Measurements from ENCODE around the gene KATNA1. TPM values are rescaled to one million over a fixed set of nuclear protein-coding genes. Genes with fewer than 3 reads are reported as not detected.

Gene KATNA1
- total RNA-seq, 1 experiment from 2014 or later: 28.7 TPM

GRCh38 chr6:149551920-149552319, 96.6 kb downstream of the KATNA1 start:
- TF ChIP-seq, protein P1, sequence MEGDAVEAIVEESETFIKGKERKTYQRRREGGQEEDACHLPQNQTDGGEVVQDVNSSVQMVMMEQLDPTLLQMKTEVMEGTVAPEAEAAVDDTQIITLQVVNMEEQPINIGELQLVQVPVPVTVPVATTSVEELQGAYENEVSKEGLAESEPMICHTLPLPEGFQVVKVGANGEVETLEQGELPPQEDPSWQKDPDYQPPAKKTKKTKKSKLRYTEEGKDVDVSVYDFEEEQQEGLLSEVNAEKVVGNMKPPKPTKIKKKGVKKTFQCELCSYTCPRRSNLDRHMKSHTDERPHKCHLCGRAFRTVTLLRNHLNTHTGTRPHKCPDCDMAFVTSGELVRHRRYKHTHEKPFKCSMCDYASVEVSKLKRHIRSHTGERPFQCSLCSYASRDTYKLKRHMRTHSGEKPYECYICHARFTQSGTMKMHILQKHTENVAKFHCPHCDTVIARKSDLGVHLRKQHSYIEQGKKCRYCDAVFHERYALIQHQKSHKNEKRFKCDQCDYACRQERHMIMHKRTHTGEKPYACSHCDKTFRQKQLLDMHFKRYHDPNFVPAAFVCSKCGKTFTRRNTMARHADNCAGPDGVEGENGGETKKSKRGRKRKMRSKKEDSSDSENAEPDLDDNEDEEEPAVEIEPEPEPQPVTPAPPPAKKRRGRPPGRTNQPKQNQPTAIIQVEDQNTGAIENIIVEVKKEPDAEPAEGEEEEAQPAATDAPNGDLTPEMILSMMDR (conservative IDR thresholded peaks at IDR 0.05; ENCODE audit: low read depth, low read length): no peak
- TF ChIP-seq EZH2 (IDR thresholded peaks at IDR 0.05; ENCODE audit: borderline replicate concordance, low read depth, low read length, poor library complexity, severe bottlenecking): no peak
- intact Hi-C loops (cut with micrococcal nuclease; ENCODE audit: unreplicated experiment): no loop called here
- Histone ChIP-seq H3K27me3 (replicated peaks; ENCODE audit: insufficient read depth, low read depth, low read length, poor library complexity) (peaks cover 4% of the 10 kb centered on the region), H3K4me1 (ENCODE audit: insufficient read depth, low read length, poor library complexity, severe bottlenecking) (no peaks in the 10 kb centered on the region), H3K9me3 (ENCODE audit: low read depth, low read length, poor library complexity, severe bottlenecking) (no peaks in the 10 kb centered on the region), H3K4me3 (ENCODE audit: low read depth, low read length, poor library complexity, severe bottlenecking) (no peak overlapping the region), H3K36me3 (ENCODE audit: insufficient read depth, low read length, poor library complexity, severe bottlenecking) (no peaks in the 10 kb centered on the region), H3K27ac (ENCODE audit: low read depth, low read length, poor library complexity, severe bottlenecking) (no peak overlapping the region)
- DNase-seq (ENCODE audit: low spot score): no peak
- BruUV-seq (replicated peaks): no TSS peak
- CTCF ChIA-PET: no interaction called here
- POLR2A ChIA-PET (ENCODE audit: low non-redundant PET): no interaction called here

DNA sequence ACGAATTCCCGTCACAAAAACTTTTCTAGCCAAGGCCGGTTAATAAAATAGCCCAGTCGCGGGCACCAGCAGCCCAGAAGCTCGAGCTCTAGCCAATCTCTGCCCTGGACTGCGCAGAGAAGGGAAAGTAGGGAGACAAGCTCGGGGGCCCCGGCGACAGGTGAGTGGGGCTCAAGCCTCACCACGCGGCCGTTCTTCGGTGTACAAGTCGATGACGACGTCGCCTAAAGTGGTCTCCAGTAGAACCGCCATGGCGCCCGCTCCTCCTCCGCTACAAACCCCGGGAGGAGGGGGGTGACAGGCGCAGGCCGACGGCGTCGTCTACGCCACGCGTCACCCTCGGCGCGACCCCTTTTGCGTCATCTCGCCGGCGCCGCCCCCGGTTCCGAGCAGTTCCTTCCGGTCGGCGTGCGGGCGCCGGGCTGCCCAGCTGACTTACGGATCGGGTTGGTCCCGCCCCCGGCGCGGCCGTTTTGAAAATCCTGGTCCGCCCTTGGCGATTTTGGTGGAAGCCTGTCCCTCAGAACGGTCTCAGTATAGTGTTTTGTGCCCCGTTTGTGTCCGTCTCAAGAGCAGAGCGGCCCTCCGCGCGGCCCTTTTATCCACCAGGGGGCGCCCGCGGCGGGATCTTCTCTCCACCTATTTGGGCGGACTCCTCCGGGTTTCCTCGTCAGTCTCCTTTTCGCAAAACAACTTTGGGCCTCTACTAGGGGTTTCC, 102.6 kb downstream of the KATNA1 start, which contains the start of gene PPIL4:
Gene PPIL4 (minus strand): TSS at position 290 of the 718 bp plus-strand sequence. CDS start 38 bp downstream, at position 252.
- CTCF ChIA-PET: interaction anchor here (0.6 to 1.2 kb wide), 5 partner anchors 15 to 515 kb away, joined by 3 to 5 read pairs (median 4); no protein-coding TSS in a partner anchor
- TF ChIP-seq, protein P1 (conservative IDR thresholded peaks at IDR 0.05; ENCODE audit: low read depth, low read length): peak; percentile 98
- TF ChIP-seq EZH2 (IDR thresholded peaks at IDR 0.05; ENCODE audit: borderline replicate concordance, low read depth, low read length, poor library complexity, severe bottlenecking): no peak
- DNase-seq (ENCODE audit: low spot score): peak; percentile 96
- H3K27me3 ChIP-seq (replicated peaks; ENCODE audit: insufficient read depth, low read depth, low read length, poor library complexity): no peaks in the 10 kb centered on the region
- no peaks in the 10 kb centered on the region for H3K9me3 ChIP-seq (ENCODE audit: low read depth, low read length, poor library complexity, severe bottlenecking)
- peak within 1 kb of the TSS; percentile 82 for H3K4me3 ChIP-seq (ENCODE audit: low read depth, low read length, poor library complexity, severe bottlenecking)
- peak within 1 kb of the TSS; percentile 89 for H3K27ac ChIP-seq (ENCODE audit: low read depth, low read length, poor library complexity, severe bottlenecking)
- POLR2A ChIA-PET (ENCODE audit: low non-redundant PET): no interaction called here
- H3K36me3 ChIP-seq (ENCODE audit: insufficient read depth, low read length, poor library complexity, severe bottlenecking): peaks cover 1% of the 10 kb centered on the region
- H3K4me1 ChIP-seq (ENCODE audit: insufficient read depth, low read length, poor library complexity, severe bottlenecking): no peaks in the 10 kb centered on the region
- BruUV-seq (replicated peaks): no TSS peak
- intact Hi-C loops (cut with micrococcal nuclease; ENCODE audit: unreplicated experiment): loop anchor here (5.0 kb wide), 1 partner anchor 381 kb away; no protein-coding TSS in a partner anchor

DNA sequence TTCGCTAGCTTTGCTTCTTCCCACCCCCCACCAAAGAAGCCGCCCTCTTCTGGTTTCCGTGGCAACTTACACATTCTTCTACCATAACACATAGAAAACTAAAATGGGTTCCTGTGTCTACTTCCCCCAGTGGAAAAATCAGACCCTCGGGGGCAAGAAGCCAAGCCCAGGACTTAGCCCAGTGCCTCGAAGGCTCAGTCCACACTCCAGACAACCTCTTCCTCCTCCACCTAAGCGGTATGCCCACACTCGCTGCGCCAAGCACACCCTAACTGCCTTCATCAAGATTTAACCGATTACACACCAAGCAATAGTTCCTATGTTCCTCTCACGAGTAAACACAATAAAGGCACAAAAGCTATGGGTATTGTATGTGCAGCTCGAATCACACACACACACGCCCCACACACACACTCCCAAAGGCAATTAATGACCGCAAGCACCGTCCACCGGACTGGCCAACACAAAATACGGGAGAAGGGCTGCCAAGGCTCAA, 103.2 kb downstream of the KATNA1 start:
- H3K36me3 ChIP-seq (ENCODE audit: insufficient read depth, low read length, poor library complexity, severe bottlenecking): peaks cover 7% of the 10 kb centered on the region
- intact Hi-C loops (cut with micrococcal nuclease; ENCODE audit: unreplicated experiment): loop anchor here (5.0 kb wide), 1 partner anchor 382 kb away; no protein-coding TSS in a partner anchor
- H3K27me3 ChIP-seq (replicated peaks; ENCODE audit: insufficient read depth, low read depth, low read length, poor library complexity): no peaks in the 10 kb centered on the region
- H3K4me3 ChIP-seq (ENCODE audit: low read depth, low read length, poor library complexity, severe bottlenecking): peak overlapping the region; percentile 82
- POLR2A ChIA-PET (ENCODE audit: low non-redundant PET): no interaction called here
- TSS peak; percentile 68 for BruUV-seq (replicated peaks)
- peak; percentile 65 for DNase-seq (ENCODE audit: low spot score)
- H3K4me1 ChIP-seq (ENCODE audit: insufficient read depth, low read length, poor library complexity, severe bottlenecking): no peaks in the 10 kb centered on the region
- no peaks in the 10 kb centered on the region for H3K9me3 ChIP-seq (ENCODE audit: low read depth, low read length, poor library complexity, severe bottlenecking)
- H3K27ac ChIP-seq (ENCODE audit: low read depth, low read length, poor library complexity, severe bottlenecking): peak overlapping the region; percentile 89
- CTCF ChIA-PET: interaction anchor here (0.6 to 1.2 kb wide), 5 partner anchors 15 to 514 kb away, joined by 3 to 5 read pairs (median 4); no protein-coding TSS in a partner anchor
- no peak for TF ChIP-seq EZH2 (IDR thresholded peaks at IDR 0.05; ENCODE audit: borderline replicate concordance, low read depth, low read length, poor library complexity, severe bottlenecking)
- TF ChIP-seq, protein P1 (conservative IDR thresholded peaks at IDR 0.05; ENCODE audit: low read depth, low read length): 0 out of 2 replicates have a peak, but pooled peaks have one; percentile 27

Other genes with a start within 250 kb of the KATNA1 start
- 1.9 and 2.8 TPM in 2 replicates for gene SUMO4, start 248.5 kb downstream of the KATNA1 start, total RNA-seq (2021)
- 0.30 and 0.33 TPM in 2 replicates for gene ZC3H12D, start 163.7 kb downstream of the KATNA1 start, total RNA-seq (2021)
- gene PPIL4, start 102.7 kb downstream of the KATNA1 start, total RNA-seq (2021): 40.3 and 43.0 TPM in 2 replicates
- gene GINM1, start 82.3 kb downstream of the KATNA1 start, total RNA-seq (2021): 24.0 and 29.7 TPM in 2 replicates
- 35.2 and 39.6 TPM in 2 replicates for gene LATS1, start 69.4 kb upstream of the KATNA1 start, total RNA-seq (2021)
- 87.0 and 88.5 TPM in 2 replicates for gene NUP43, start 97.8 kb upstream of the KATNA1 start, total RNA-seq (2021)
- gene PCMT1, start 101.0 kb upstream of the KATNA1 start, total RNA-seq (2021): 110 and 115 TPM in 2 replicates
- gene LRP11, start 215.6 kb upstream of the KATNA1 start, total RNA-seq (2021): 53.2 and 56.1 TPM in 2 replicates
- gene RAET1E, start 249.4 kb upstream of the KATNA1 start, total RNA-seq (2021): 0.92 and 3.2 TPM in 2 replicates